ENCODE results near the gene ING2. TPM values are rescaled to one million over a fixed set of nuclear protein-coding genes. Genes with fewer than 3 reads are reported as not detected.

ING2 gene
- total and polyA plus RNA-seq, 2 donors (not counting 1 experiment from before 2014, with no cell fraction given): 7.8 to 10.0 TPM

GRCh38 chr4:183469936-183470335 is 34.9 kb upstream of the ING2 start:
- no peaks in the 10 kb centered on the region for H3K27me3 ChIP-seq (replicated peaks in 1 of 4; ENCODE audit: control extremely low read depth in 1 of 4, control insufficient read depth in 3 of 4, insufficient read depth in 4 of 4, low read length in 3 of 4)
- no peak for ATAC-seq (ENCODE audit: low read depth)
- no peak overlapping the region for H3K4me3 ChIP-seq (ENCODE audit: control extremely low read depth in 1 of 5, extremely low read depth in 1 of 5, insufficient read depth in 1 of 5, low read depth in 2 of 5, low read length in 4 of 5)
- intact Hi-C loops (cut with micrococcal nuclease): no loop called here
- no peaks in the 10 kb centered on the region for H3K36me3 ChIP-seq (replicated peaks in 1 of 2; ENCODE audit: control extremely low read depth in 1 of 2, control insufficient read depth in 1 of 2, extremely low read depth in 1 of 2, insufficient read depth in 2 of 2, low read length in 1 of 2)
- no peaks in the 10 kb centered on the region for H4K20me1 ChIP-seq (ENCODE audit: control insufficient read depth, insufficient read depth, low read length, poor library complexity, severe bottlenecking)
- ChIA-PET POLR2A (no interaction called here), CTCF (interaction anchor here (1.3 to 1.8 kb wide), 2 partner anchors 130 to 698 kb away, joined by 6 to 9 read pairs; no protein-coding TSS in a partner anchor)
- no peaks in the 10 kb centered on the region for H3K79me2 ChIP-seq (ENCODE audit: control insufficient read depth, insufficient read depth, low read length)
- Mint-ChIP-seq H3K27ac (no peak overlapping the region), H3K4me3 (no peak overlapping the region), H3K27me3 (no peaks in the 10 kb centered on the region), H3K9me3 (ENCODE audit: insufficient read depth) (peaks cover 2% of the 10 kb centered on the region), H3K4me1 (peaks cover 5% of the 10 kb centered on the region)
- no peak for TF ChIP-seq EZH2 (IDR thresholded peaks at IDR 0.05; ENCODE audit: borderline replicate concordance, insufficient read depth, low read depth, low read length, poor library complexity, severe bottlenecking)
- TF ChIP-seq CTCF (IDR thresholded peaks at IDR 0.05): no peak
- no peak overlapping the region for H3K9ac ChIP-seq (ENCODE audit: low read length)
- no peak for DNase-seq
- peaks cover 0 to 5% (median 3%) of the 10 kb centered on the region in 3 donors for H3K9me3 ChIP-seq (ENCODE audit: control extremely low read depth in 1 of 3, control insufficient read depth in 2 of 3, insufficient read depth in 1 of 3, low read length in 2 of 3)
- no peak overlapping the region for H3K27ac ChIP-seq (ENCODE audit: low read length in 2 of 2)
- H3K4me2 ChIP-seq (replicated peaks; ENCODE audit: low read depth, low read length, poor library complexity, severe bottlenecking): no peak overlapping the region
- H2AFZ ChIP-seq (ENCODE audit: insufficient read depth, low read depth, low read length, poor library complexity, severe bottlenecking): no peak overlapping the region
- H3K4me1 ChIP-seq (ENCODE audit: control insufficient read depth in 2 of 2, insufficient read depth in 2 of 2, low read length in 2 of 2): no peaks in the 10 kb centered on the region
- WGBS (ENCODE audit: insufficient coverage): no CpG with 5 or more reads among the region's 2 CpGs

- Mint-ChIP-seq H3K27ac (no peak overlapping the region), H3K27me3 (no peaks in the 10 kb centered on the region), H3K4me3 (no peak overlapping the region), H3K4me1 (peaks cover 5% of the 10 kb centered on the region), H3K9me3 (ENCODE audit: insufficient read depth) (peaks cover 2% of the 10 kb centered on the region)
- Histone ChIP-seq H4K20me1 (ENCODE audit: control insufficient read depth, insufficient read depth, low read length, poor library complexity, severe bottlenecking) (no peaks in the 10 kb centered on the region), H3K4me2 (replicated peaks; ENCODE audit: low read depth, low read length, poor library complexity, severe bottlenecking) (no peak overlapping the region), H3K27me3 (replicated peaks in 1 of 4; ENCODE audit: control extremely low read depth in 1 of 4, control insufficient read depth in 3 of 4, insufficient read depth in 4 of 4, low read length in 3 of 4) (no peaks in the 10 kb centered on the region), H3K79me2 (ENCODE audit: control insufficient read depth, insufficient read depth, low read length) (no peaks in the 10 kb centered on the region), H3K4me3 (ENCODE audit: control extremely low read depth in 1 of 5, extremely low read depth in 1 of 5, insufficient read depth in 1 of 5, low read depth in 2 of 5, low read length in 4 of 5) (no peak overlapping the region), H3K9ac (ENCODE audit: low read length) (no peak overlapping the region), H2AFZ (ENCODE audit: insufficient read depth, low read depth, low read length, poor library complexity, severe bottlenecking) (no peak overlapping the region), H3K4me1 (ENCODE audit: control insufficient read depth in 2 of 2, insufficient read depth in 2 of 2, low read length in 2 of 2) (no peaks in the 10 kb centered on the region), H3K27ac (ENCODE audit: low read length in 2 of 2) (no peak overlapping the region), H3K36me3 (replicated peaks in 1 of 2; ENCODE audit: control extremely low read depth in 1 of 2, control insufficient read depth in 1 of 2, extremely low read depth in 1 of 2, insufficient read depth in 2 of 2, low read length in 1 of 2) (no peaks in the 10 kb centered on the region), H3K9me3 (ENCODE audit: control extremely low read depth in 1 of 3, control insufficient read depth in 2 of 3, insufficient read depth in 1 of 3, low read length in 2 of 3) (peaks cover 0 to 5% (median 3%) of the 10 kb centered on the region in 3 donors)
- no peak for ATAC-seq (ENCODE audit: low read depth)
- POLR2A ChIA-PET: no interaction called here
- TF ChIP-seq CTCF (IDR thresholded peaks at IDR 0.05): no peak
- TF ChIP-seq EZH2 (IDR thresholded peaks at IDR 0.05; ENCODE audit: borderline replicate concordance, insufficient read depth, low read depth, low read length, poor library complexity, severe bottlenecking): no peak
- DNase-seq: no peak
- WGBS (ENCODE audit: insufficient coverage): 80% methylated on average over 1 of the region's 4 CpGs
- intact Hi-C loops (cut with micrococcal nuclease): no loop called here
- CTCF ChIA-PET: no interaction called here
Observed at GRCh38 chr4:183470821-183471220, 34.0 kb upstream of the ING2 start.

All from B cell (primary cell).